Osteoblast (primary cell): ENCODE data around the gene CNTRL. TPM values are rescaled to one million over a fixed set of nuclear protein-coding genes. Genes with fewer than 3 reads are reported as not detected.

ENCODE experiments used
- DNase-seq: peaks from one replicate; pipeline ENCODE4 v3.0.0; 2011; ENCODE audit warnings: low spot score, mixed read lengths; ENCODE audit not compliant: insufficient read length; ENCODE audit errors: missing footprints
- H2AFZ ChIP-seq: 2 replicates; pipeline ENCODE4 v1.6.0; 2011; ENCODE audit warnings: mild to moderate bottlenecking, low read length
- H3K27ac ChIP-seq: 2 replicates; pipeline ENCODE4 v1.5.1; 2011; ENCODE audit warnings: mild to moderate bottlenecking, low read depth, low read length, moderate library complexity
- H3K27me3 ChIP-seq: 2 replicates; pipeline ENCODE4 v1.6.0; 2012; ENCODE audit warnings: mild to moderate bottlenecking, control low read depth, inconsistent platforms, low read length, moderate library complexity; ENCODE audit not compliant: insufficient read depth
- H3K36me3 ChIP-seq: 2 replicates; pipeline ENCODE4 v1.5.1; 2011; ENCODE audit warnings: mild to moderate bottlenecking, low read length, control low read depth, moderate library complexity; ENCODE audit not compliant: insufficient read depth
- H3K4me1 ChIP-seq: 2 replicates; pipeline ENCODE4 v1.5.1; 2011; ENCODE audit warnings: mild to moderate bottlenecking, low read length, control low read depth, moderate library complexity; ENCODE audit not compliant: insufficient read depth
- H3K4me2 ChIP-seq: 2 replicates; pipeline ENCODE4 v1.6.0; 2011; ENCODE audit warnings: mild to moderate bottlenecking, low read length; ENCODE audit not compliant: insufficient read depth
- H3K4me3 ChIP-seq: fragments of 200-600 bp; sonication (generic); 3 replicates; pipeline ENCODE4 v1.5.1; 2012; ENCODE audit warnings: mild to moderate bottlenecking, low read length, inconsistent platforms; ENCODE audit not compliant: insufficient read depth
- H3K79me2 ChIP-seq: 2 replicates; pipeline ENCODE4 v1.6.0; 2012; ENCODE audit warnings: mild to moderate bottlenecking, low read length, control low read depth, inconsistent platforms; ENCODE audit not compliant: insufficient read depth
- H3K9me3 ChIP-seq: 2 replicates; pipeline ENCODE4 v1.5.1; 2011; ENCODE audit warnings: low read depth, low read length, control low read depth
- H4K20me1 ChIP-seq: 2 replicates; pipeline ENCODE4 v1.6.0; 2012; ENCODE audit warnings: mild to moderate bottlenecking, low read length, control low read depth; ENCODE audit not compliant: insufficient read depth
- total RNA-seq: library from RNA; depleted of rRNA; stranded (reverse); fragments of >200 nt; gene quantifications from 2 replicates; pipeline ENCODE4 v1.2.3, GENCODE V29; 2012
- TF ChIP-seq, protein P1 (sequence below): IDR thresholded peaks from 2 replicates; pipeline ENCODE4 v1.5.1; 2011; ENCODE audit warnings: mild to moderate bottlenecking, low read depth, low read length, moderate library complexity; ENCODE audit errors: extremely low read depth

CNTRL gene
- total RNA-seq, 1 donor: 8.7 TPM

DNA sequence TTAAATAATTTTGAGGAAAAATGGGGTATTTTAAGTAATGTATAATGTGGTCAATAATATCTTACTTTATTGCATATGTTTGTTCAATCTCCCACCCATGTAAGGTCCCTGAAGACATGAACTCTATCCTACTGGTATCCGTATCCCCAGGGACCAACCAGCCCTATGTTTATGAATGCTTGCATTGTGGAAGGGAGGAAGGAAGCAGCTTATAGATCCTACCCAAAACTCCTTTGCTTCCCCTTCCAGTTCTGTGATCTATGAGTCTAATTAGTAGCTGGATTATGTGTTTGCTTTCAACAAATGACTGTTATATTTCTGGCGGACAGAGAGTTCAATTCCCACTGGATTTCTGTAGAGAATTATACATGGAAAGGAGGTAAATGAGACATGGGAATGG lies 45.6 kb downstream of the CNTRL start:
- Histone ChIP-seq H3K79me2 (peaks cover 3% of the 10 kb centered on the region), H3K9me3 (no peaks in the 10 kb centered on the region), H3K27ac (no peak overlapping the region), H3K27me3 (no peaks in the 10 kb centered on the region), H3K4me2 (peak overlapping the region; percentile 45), H3K4me3 (no peak overlapping the region), H2AFZ (peak overlapping the region; percentile 25), H4K20me1 (no peaks in the 10 kb centered on the region), H3K36me3 (no peaks in the 10 kb centered on the region), H3K4me1 (peaks cover 15% of the 10 kb centered on the region)
- TF ChIP-seq, protein P1, sequence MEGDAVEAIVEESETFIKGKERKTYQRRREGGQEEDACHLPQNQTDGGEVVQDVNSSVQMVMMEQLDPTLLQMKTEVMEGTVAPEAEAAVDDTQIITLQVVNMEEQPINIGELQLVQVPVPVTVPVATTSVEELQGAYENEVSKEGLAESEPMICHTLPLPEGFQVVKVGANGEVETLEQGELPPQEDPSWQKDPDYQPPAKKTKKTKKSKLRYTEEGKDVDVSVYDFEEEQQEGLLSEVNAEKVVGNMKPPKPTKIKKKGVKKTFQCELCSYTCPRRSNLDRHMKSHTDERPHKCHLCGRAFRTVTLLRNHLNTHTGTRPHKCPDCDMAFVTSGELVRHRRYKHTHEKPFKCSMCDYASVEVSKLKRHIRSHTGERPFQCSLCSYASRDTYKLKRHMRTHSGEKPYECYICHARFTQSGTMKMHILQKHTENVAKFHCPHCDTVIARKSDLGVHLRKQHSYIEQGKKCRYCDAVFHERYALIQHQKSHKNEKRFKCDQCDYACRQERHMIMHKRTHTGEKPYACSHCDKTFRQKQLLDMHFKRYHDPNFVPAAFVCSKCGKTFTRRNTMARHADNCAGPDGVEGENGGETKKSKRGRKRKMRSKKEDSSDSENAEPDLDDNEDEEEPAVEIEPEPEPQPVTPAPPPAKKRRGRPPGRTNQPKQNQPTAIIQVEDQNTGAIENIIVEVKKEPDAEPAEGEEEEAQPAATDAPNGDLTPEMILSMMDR: no peak
- DNase-seq: no peak

DNA sequence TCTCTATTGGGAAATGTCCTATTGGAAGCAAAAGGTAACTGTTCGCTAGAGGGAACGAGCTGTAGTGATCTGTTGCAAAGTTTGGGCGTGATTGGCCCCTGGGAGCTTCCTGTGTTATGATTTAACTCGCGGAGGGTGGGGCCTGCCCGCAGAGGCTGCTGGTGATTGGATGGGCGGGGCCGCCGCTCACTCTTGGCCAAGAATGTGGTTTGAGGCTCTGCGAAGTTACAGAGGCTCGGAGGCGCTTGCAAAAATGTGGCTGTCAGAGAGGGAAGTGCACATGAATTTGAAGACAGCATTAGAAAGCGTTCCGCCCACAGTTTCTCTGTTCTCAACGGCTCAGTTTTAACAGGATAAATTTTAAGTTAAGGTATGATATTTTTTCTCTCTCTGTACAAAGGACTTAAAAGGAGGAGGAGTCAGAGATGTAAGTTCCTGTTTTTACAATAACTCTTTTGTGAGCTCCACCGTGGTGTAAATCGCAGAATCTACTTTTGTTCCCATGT lies 46.9 kb downstream of the CNTRL start:
- TF ChIP-seq, protein P1: peak; percentile 26
- DNase-seq: peak; percentile 89
- H3K27ac ChIP-seq: peak overlapping the region; percentile 69
- H2AFZ ChIP-seq: peak overlapping the region; percentile 83
- peaks cover 15% of the 10 kb centered on the region for H3K4me1 ChIP-seq
- H4K20me1 ChIP-seq: no peaks in the 10 kb centered on the region
- H3K36me3 ChIP-seq: no peaks in the 10 kb centered on the region
- peak overlapping the region; percentile 86 for H3K4me2 ChIP-seq
- no peaks in the 10 kb centered on the region for H3K27me3 ChIP-seq
- H3K4me3 ChIP-seq: peak overlapping the region; percentile 71
- H3K79me2 ChIP-seq: peaks cover 3% of the 10 kb centered on the region
- H3K9me3 ChIP-seq: no peaks in the 10 kb centered on the region

DNA sequence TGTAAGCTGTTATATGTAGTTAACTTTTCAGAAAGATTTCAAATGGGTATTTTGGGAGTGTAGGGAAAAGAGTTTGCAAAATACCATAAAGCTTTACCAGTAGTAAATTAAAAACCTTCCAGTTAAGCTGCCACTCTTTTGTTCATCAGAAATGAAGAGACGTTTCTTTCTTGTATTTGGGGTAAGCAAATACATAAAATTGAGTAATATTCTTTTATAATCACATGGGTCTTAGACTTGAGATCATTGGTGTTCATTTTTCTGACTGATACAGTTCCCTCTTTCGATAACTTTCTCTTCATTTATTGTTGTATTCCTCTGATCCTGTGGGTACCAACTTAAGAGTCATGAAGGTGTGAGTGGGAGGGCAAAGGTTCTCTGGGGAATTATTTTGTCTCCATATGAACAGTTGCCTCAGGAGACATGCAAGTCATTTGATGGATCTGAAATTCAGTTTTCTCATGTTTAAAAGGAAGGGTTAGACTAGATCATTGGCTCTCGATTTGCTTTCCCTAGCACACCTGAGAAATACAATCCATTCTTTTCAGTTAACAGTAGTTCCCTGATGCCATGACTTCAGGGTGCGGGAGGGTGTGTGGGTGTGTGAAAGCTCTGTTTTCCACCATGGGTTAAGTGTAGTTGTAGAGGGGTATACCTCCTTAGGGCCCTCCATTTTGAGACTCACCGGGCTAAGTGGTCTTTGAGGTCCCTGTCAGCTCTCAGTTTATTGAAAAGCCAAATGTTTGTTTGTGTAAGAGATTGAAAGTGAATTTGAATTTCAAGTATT lies 47.7 kb downstream of the CNTRL start:
- Histone ChIP-seq H2AFZ (peak overlapping the region; percentile 83), H3K4me1 (peaks cover 15% of the 10 kb centered on the region), H3K27ac (peak overlapping the region; percentile 52), H3K4me2 (peak overlapping the region; percentile 86), H3K36me3 (peaks cover 3% of the 10 kb centered on the region), H3K9me3 (no peaks in the 10 kb centered on the region), H3K4me3 (peak overlapping the region; percentile 71), H3K79me2 (peaks cover 5% of the 10 kb centered on the region), H4K20me1 (no peaks in the 10 kb centered on the region), H3K27me3 (no peaks in the 10 kb centered on the region)
- TF ChIP-seq, protein P1: no peak
- DNase-seq: peak; percentile 45

DNA sequence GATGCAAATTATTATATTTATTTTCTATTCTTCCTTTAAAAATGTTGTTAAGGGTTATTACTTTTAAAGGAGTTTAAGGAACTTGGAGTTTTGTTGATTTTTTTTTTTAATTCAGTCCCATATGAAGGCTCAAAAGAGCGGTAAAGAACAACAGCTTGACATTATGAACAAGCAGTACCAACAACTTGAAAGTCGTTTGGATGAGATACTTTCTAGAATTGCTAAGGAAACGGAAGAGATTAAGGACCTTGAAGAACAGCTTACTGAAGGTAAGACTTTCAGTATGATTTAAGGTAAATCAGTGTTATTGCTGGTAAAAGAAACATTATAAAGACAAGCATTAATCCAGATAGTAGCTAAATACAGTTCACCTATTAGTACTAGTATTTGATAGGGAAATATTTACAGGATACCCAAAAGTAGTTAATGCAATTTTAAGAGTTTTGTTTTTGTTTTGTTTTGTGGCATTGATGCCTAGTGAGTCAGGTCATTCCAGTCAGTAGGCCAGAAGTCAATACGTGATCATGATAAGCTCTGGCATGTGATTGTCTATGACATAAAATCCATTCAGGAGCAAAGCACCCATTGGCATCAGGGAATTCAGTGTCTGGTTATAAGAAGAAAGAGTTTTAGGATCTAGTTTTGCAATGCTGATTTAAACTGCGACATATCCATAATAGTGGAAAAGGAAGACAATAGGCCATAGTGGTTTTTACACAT lies 49.2 kb downstream of the CNTRL start:
- Histone ChIP-seq H3K4me1 (peaks cover 15% of the 10 kb centered on the region), H3K36me3 (peaks cover 3% of the 10 kb centered on the region), H3K4me3 (no peak overlapping the region), H3K27me3 (no peaks in the 10 kb centered on the region), H3K4me2 (no peak overlapping the region), H3K79me2 (peaks cover 5% of the 10 kb centered on the region), H3K9me3 (no peaks in the 10 kb centered on the region), H2AFZ (no peak overlapping the region), H4K20me1 (no peaks in the 10 kb centered on the region), H3K27ac (no peak overlapping the region)
- DNase-seq: no peak
- TF ChIP-seq, protein P1: no peak
